Islet of Langerhans (tissue), 1 donor: Measurements from ENCODE around the gene LRRFIP1.
"Not testable (repeated sequence)": the region's sequence is repeated elsewhere in the genome, so short reads cannot be mapped to it uniquely, and the experiment has no call there.

ENCODE experiments used
- FAIRE-seq: peaks from one replicate; lab custom pipeline; 2011; peaks lifted over from hg19 to GRCh38; lab: Jason Lieb, UNC

Gene LRRFIP1

DNA sequence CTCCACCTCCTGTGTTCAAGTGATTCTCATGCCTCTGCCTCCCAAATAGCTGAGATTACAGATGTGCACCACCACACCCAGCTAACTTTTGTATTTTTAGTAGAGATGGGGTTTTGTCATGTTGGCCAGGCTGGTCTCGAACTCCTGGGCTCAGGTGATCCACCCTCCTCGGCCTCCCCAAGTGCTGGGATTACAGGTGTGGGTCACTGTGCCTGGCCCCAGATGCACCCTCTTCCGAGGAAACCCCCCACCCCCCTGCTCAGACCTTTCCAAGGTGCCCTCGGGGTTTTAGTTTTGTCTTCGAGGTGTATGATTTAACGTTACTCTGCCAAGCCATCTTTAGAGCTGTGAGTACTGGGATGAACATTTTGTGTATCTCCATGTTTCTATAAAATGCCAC is 61.2 kb downstream of the LRRFIP1 start:
- not testable (repeated sequence) for FAIRE-seq

DNA sequence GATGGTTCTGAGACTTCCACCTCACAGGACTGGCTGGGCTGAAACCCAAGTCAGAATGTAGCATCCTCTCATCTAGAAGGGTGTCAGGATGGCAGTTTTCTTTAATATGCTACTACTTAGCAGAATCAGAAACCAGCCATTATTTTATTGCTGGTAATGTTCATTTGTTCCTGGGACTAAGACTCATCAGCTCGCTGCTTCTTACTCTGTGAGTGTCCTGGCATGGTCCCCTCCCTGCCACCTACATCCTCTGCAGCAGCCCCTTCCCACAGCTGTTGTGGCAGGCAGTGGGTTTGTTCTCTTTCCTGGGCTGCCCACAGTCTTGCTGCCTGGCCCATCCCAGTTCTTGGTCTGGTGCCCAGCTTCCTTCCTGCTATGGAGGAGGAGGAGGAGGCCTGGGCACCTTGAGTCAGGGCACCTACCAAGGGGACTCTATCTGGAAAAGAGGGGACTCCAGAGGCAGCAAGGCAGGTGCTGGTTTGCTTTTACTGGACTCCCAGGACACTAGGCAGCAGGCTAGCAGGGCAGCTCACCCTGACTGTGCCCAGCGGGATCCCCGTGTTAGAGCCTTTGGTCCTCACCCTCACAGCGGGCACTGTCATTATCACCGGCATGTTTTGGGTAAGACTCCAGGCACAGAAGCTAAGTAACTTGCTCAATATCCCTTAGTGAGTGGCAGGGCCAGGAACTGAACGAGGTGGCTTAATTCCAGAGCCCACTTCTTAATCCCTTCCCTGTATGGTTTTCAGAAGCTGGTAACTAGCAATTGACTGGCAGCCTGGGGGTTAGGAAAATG is 62.1 kb downstream of the LRRFIP1 start:
- no peak for FAIRE-seq

DNA sequence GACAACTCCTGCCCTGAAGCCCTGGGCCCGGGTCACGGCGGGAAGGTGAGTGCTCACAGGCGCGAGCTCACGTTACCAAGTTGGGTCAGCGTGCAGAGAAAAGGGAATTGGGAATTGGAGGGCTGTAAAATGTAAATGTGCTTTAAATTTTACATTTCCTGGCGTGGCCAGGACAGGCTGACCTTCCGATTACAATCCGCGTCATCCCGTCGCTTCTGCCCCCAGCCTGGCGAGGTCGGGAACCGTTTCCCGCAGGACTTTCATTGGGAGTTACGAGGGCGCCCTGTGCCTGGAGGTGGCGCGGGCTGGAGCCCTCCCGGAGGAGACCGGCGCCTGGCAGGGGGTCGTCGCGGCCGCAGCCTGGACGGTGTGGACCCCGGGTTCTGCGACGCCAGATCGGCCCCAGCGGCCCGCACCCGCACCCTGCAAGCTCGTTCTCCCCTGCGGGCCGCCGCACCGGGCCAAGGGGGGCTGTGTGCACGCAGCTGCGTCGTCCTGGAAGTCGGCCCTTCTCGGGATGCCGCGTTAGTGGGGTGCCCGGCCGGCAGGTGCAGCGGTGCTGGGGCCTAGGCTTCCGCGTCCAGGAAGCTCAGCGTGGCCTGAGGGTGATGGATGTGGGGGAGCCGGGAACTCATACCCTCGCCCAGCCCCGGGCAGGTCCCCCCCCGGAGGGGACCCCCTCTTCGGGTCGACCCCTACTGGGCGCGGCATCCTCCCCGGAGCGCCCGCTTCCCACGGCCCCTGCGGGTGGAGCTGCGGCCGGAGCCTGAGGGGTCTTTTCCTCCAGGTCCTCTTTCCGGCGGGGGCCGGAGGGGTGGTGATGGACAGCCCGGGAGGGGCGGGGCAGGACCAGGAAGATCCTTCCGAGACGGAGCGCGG is 63.9 kb downstream of the LRRFIP1 start:
- no peak for FAIRE-seq

DNA sequence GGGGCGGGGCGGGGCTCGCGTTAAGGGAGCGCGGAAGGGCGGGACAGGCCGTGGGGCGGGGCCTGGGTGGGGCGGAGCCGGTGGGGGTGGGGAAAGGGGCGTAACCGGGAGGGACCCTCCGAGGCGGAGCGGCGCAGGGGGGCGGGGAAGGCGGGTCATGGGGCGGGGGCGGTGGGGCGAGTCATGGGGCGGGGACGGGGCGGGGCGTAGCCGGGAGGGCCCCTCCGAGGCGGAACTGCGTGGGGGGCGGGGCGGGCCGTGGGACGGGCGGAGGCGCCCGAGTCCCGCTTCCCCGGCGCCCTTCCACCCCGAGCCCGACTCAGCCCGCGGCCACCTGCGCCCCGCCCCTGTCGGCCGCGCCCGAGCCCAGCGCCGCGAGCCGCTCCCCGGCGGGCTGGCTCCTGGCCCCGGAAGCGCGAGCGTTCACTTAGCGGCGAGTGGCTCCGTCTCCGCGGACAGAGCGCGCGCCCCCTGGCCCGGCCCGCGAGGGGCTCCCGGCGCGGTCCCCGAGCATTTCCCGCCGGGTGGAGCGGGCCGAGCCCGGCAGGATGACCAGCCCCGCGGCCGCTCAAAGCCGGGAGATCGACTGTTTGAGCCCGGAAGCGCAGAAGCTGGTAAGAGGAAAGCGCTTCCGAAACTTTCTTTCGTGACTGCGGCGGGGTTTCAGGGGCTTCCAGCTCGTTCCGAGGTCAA is 64.7 kb downstream of the LRRFIP1 start:
- no peak for FAIRE-seq

DNA sequence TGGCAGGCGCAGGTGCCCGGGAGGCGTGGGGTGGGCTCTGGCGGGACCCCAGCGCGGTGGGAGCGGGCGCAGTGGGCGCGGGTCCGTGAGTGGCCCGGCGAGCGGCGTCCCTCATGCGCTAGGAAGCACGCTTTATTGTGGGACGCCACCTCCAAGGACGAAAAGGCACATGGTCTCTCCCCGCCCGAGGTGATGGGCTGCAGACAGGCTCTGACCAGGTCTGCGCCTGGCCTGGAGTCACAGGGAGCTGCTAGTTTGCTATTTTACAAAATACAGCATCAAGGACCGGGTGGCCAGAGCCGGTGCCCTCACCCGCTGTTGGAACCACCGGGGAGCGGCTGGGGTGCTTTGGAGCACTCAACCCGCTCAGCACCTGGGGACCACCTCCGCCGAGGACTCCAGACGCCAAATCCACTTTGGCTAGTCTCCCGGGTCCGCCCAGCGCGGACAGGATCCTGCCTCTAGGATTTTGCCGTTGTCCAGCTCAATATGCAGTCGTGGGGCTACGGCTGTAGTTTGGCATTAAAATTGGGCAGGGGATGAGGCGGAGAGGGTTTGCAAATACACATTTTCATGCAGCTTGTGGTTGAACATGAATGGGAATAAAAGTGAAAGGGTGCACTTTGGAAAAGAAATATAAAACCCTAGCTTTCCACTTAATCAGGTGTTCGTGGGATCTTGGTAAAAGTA is 65.4 kb downstream of the LRRFIP1 start:
- FAIRE-seq = no peak

DNA sequence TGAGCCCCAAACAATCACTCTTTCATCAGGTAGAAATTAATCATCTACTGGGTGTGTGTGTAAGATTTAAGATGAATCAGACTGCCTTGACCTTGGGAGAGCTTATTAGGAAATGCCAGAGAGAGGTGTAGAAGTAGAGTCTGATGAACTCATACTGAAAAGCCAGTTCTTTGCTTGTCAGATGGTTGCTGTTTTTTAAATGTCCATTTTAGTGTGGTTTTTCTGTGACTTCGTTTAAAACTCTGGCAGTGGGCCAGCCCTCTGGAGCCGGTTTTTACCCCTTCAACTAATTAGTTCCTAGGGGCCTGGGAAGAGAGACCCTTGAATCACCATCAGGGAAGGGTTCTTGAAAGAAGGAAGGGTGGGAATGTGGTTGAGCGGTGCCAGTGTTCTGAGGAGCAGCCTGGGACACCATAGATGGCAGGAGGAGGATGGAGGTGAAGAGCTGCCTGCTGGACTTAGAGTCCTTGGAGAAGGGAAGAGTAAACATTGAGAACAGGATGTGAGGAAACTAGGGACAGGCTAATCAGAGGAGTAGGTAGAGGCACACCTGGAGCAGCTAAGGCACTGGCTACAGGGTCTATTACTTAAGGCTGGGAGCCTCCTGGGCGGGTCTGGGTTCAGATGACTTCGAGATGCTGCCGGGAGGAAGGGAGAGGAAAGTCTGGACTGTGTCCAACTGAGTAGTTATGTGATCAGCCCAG is 66.1 kb downstream of the LRRFIP1 start:
- no peak for FAIRE-seq

DNA sequence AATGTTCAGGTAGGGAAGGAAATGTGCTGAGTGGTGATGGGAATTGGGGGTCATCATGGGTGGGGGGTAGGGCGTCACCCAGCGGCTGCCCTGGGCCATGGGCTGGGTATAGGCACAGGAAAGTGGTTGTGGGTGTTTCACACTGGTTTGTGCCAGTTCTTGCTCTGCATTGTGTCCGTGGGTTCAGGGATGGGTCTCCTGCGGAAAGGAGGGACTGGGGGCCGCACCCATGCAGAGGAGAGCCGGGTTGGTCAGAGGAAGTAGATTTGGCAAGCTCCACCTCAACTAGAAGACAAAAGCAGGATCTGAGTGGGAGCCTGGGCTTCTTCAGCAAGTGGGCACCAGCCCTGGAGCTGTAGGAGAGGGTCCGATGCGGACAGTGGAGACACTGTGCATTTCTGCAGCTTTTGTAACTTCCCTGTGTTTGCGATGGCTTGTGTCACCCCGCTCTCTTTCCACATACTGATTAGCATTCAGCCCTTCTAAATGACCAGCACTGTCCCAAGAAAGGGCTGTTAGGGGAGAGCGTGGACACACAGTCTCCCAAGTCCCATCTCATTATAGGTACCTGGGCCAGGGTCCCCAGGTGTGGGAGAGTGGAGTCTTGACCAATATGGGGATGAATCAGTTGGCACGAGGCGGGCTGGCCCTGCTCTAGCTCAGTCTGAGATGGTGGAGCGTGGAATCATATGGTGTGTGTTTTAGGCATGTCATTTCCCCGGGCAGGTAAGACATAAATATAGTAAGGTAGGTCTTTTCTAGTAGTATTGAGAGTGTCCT is 67.2 kb downstream of the LRRFIP1 start:
- no peak for FAIRE-seq

DNA sequence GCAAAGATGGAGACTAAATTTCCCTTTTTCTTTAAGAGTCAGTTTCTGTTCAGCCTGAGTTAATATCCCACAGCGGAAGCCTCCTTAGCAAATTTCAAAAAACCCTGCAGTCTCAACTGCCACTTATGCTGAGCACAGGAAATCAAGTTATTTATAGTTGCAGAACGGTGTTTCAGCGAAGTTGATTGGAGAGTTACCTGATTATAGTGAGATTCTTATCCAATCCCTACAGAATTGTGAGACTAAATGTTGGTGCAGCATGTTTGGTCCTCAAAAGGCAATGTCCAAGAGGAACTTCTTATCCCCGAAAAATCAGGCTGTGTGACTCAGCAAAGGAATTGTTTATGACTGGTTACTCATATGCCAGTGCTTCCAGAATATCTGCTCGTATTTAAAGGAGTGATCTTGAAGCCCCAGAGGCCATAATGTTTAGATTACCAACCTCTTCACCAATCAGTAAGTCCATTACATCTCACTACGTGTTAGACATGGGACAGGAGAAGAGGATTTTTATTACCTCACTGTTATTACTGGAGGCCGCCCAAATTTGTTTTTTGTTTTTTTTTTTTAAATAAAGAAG is 67.9 kb downstream of the LRRFIP1 start:
- FAIRE-seq = no peak

DNA sequence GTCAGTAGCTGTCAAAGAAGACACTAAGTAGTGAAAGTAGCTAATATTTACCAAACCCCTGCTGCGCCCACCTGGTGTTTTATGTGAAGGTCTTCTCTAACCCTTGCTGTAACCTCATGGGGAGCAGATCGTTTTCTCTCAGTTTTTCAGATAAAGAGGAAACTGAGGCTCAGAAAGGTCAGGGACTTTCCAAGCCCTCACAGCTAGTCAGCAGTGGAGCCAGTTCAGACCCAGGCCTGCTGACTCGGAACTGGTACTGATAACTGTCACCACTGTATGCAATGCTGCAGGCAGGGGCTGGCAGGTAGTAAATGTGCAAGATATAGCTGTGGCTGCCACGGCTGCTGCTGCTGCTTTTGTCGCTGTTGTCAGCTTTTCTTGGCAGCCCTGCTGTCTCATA is 69.1 kb downstream of the LRRFIP1 start:
- FAIRE-seq = no peak

DNA sequence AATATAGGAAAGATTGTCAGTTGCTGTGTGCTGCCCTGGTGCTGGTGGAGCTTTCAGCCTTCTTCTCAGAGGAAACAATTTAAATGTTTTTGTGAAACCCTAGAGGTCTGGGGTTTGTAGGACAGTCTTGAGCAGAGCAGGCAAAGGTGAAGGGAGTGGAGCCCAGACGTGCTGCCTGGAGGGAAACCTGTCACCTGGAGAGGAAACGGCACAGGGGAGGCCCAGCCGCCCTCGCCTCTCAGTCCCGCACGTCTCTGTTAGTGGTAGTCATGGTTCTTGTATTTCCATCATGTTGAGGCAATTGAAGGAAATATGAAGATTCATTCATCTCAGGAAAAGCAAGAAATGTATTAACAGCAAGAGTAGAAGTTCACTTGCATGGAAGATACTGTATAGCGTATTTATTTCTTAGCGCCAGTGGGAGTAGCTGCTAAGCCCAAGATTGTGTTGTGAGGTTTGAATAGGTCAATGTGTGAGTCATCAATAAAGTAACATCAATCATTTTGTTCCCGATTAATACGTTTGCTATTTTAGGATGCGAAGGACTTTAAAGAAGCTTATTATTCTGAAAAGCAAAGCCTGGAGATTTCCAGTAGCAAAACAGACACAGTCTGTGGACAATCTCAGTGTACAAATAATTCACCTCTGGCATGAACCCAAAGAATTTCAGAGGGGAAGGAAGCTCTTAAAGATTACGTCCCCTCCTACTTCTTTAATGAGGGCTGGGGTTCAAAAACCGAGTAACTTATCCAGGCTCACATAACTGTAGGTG is 70.4 kb downstream of the LRRFIP1 start:
- FAIRE-seq = no peak

DNA sequence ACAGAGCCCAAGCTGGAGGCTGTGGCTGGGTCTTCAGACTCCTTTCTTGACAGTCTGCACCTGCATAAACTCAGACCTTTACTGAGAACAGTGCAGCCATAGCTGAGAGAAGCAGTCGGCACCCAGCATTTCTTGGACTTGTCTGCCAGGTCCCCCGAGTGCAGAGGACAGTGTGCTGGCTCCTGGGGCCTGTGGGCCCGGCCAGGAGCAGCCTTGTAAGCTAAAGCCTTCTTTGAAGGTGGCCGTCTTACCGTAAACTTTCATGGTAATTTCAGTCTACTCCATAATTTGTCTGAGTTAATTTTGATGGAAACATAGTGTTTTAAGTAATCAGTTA is 70.9 kb downstream of the LRRFIP1 start:
- no peak for FAIRE-seq

DNA sequence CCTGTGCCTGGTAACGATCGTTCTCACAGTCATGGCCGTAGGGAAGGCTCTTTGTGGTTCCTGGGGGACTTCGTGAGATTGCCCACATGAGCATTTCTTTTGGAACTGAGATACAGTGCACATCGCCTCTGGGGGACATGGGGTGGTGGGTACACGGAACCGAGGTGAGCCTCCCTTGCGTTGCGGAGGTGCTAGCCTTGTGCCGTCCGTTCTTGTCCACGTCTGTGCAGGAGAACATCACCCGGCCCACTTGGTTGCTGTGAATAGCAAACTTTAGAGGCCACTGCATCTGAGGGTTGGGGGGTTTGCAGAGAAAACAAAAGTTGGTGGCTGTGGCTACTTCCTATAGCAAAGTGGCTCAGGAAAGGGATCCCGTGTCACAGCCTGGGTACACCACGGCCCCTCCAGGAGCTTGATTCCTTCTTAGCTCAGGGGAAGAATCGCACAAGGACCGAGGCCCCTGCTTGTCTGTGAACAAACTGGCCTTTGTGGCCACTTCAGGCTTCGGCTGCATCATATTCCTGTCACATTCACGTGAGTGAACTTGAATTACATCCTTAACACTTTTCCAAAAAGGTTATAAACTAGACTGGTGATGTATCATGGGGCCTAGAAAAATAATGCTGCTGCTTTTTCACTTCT is 72.6 kb downstream of the LRRFIP1 start:
- no peak for FAIRE-seq

DNA sequence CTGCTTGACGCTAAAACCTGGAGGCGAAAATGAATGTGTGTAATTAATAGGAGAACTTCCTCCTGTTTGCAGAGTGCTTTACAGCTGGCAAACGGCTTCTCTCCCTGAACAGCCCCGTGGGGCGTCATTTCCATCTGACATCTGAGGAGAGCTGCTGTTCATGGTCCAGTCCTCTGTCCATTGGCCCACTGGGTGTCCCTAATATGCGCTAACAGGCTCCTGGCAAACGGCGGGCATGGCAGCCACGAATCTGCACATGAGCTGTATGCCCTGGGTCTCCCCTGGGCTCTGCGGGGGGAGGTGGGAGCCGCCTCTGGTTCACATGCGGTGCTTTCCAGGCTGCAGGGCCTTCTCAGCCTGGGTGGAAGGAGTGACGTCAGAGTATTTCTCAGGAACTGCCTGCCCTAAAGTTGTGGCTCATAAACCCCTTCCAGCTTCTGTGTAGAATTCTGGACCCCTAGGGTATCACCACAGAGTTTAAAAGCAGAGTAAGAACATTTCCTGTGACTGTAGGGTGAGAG is 73.2 kb downstream of the LRRFIP1 start:
- FAIRE-seq = no peak

DNA sequence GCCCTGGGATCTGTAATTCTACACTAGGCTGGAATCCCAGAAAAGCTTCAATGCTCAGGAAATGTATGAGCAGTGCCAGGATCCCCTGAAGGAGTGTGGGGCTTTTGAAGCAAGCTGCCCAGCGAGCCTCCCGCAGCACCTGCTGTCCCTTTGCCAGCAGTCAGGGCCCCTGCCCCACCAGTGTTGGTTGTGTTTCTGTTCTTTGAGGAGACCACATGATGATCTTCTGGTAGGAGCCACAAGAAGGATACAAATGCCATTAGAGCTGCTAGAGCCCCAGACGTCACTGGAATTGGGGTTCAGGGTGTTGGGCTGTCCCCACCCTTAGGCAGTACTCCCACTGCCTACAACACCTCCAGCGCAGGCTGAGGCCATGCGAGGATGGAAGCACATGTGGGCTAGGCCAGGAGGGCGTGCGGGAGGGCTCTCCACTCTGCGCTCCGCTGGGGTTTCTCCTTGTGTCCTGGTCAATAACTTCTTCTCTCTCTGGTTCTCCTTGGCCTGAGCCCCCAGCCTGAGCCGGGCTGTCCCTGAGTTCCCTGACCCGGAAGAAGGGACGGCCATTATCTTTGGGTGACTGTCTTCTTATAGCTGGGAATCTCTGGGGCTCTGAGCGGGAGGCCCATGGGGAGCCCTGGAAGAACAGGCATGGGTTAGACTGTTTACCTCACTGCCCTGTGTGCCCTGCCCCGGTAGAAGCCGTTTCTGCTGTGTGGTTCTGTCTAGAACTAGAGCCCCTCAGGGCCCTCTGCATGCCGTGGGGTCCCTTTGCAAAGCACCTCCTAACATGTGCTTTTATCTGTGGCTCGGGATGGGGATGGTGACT is 73.9 kb downstream of the LRRFIP1 start:
- no peak for FAIRE-seq

DNA sequence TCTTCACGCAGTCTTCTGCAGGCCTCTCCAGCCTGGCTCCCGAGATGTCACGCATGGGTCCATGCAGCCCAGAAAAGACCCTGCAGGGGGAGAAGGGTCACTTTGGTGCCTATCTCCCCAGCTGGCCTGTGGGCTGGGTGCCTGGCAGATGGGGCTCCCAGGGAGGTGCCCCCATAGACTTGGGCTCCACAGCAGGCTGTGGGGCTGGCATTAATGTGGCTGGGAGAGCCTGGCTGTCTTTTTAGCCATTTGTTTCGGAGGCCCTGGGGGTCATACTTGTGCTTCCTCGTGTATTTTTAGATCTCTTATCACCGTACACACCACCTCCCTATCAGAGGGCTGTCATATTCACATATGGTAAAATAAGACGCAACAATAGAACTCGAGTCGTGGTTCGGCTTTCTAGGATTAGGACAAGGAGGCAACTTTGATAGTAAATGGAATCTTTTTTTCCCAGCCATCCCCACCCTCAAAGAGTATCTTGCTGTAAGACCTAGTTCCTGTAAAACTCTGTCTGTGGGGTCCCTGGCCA is 74.5 kb downstream of the LRRFIP1 start:
- FAIRE-seq = no peak

DNA sequence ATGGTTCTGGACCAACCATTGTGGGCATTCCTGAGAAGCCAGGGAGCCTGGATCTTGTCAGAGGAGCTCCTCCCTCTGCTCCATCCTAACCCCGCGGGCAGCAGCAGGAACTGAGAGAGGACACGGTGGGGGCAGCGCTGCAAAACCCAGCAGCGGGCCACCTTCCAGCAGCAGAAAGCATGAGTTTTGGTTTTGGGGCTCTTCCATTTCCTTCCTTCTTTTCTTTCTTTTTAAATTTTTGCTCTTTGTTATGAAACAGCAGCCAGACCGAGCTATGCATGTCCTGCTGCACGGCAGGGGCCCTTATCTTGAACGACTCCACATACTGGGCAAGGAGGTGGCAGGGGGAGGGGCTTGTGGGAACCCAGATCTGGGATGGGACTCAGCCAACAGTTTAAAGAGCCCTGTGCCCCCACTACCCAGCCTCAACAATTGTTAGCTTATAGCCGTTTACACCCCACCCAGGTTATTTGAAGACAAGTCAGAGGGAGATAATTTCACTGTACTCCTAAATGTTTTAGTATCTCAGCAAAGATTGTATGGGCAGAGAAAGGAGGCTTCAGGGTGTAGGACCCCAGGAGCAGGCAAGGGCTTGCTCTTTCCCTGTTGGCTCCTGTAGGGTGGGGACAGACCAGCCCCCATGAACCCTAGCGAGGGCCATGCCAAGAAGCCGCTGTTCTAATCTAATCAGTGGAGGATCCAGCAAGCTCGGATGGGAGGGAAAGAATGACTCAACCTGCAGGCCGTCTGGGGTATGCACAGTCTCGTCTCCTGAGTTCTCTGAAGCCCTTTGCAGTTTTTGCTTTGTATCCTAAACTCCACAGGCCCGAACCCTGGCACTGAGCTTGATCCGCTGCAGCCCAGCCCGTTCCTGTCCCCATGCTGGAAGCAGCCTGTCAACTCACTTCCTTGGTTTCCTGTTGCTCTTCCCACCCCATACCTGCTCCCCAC is 75.3 kb downstream of the LRRFIP1 start:
- FAIRE-seq = no peak
